Endothelial cell of hepatic sinusoid (primary cell): ENCODE data around the gene TMEM272.

ENCODE experiments used
- in situ Hi-C: cut with HindIII; loops from 2 replicates; pipeline ENCODE4 v1.10.0; 2017; ENCODE audit warnings: low sequenced_read_pairs

Gene TMEM272

GRCh38 chr13:51784097-51784496 lies 60.9 kb downstream of the TMEM272 start:
- in situ Hi-C loops: loop anchor here (25.0 kb wide), 1 partner anchor 347 kb away; no protein-coding TSS in a partner anchor

GRCh38 chr13:51783428-51784094 lies 61.4 kb downstream of the TMEM272 start:
- in situ Hi-C loops: loop anchor here (25.0 kb wide), 1 partner anchor 346 kb away; no protein-coding TSS in a partner anchor

GRCh38 chr13:51782026-51782710 lies 62.8 kb downstream of the TMEM272 start:
- in situ Hi-C loops: loop anchor here (25.0 kb wide), 1 partner anchor 345 kb away; no protein-coding TSS in a partner anchor

GRCh38 chr13:51781246-51782022 lies 63.5 kb downstream of the TMEM272 start:
- in situ Hi-C loops: loop anchor here (25.0 kb wide), 1 partner anchor 344 kb away; no protein-coding TSS in a partner anchor

- in situ Hi-C loops: loop anchor here (25.0 kb wide), 1 partner anchor 343 kb away; no protein-coding TSS in a partner anchor
Measured at GRCh38 chr13:51780099-51780498, 64.9 kb downstream of the TMEM272 start.

- in situ Hi-C loops: loop anchor here (25.0 kb wide), 1 partner anchor 341 kb away; no protein-coding TSS in a partner anchor
Measured at GRCh38 chr13:51778392-51778791, 66.6 kb downstream of the TMEM272 start.

- in situ Hi-C loops: loop anchor here (25.0 kb wide), 1 partner anchor 341 kb away; no protein-coding TSS in a partner anchor
Measured at GRCh38 chr13:51777921-51778320, 67.1 kb downstream of the TMEM272 start.

- in situ Hi-C loops: loop anchor here (25.0 kb wide), 1 partner anchor 339 kb away; no protein-coding TSS in a partner anchor
Measured at GRCh38 chr13:51776179-51776578, 68.8 kb downstream of the TMEM272 start.

- in situ Hi-C loops: no loop called here
Measured at GRCh38 chr13:51773515-51773914, 71.5 kb downstream of the TMEM272 start.

GRCh38 chr13:51772781-51773180 lies 72.2 kb downstream of the TMEM272 start:
- in situ Hi-C loops: no loop called here

GRCh38 chr13:51772105-51772455 lies 72.9 kb downstream of the TMEM272 start:
- in situ Hi-C loops: no loop called here

- in situ Hi-C loops: no loop called here
Measured at GRCh38 chr13:51771418-51772104, 73.4 kb downstream of the TMEM272 start.

GRCh38 chr13:51770681-51771417 lies 74.1 kb downstream of the TMEM272 start:
- in situ Hi-C loops: no loop called here

GRCh38 chr13:51770160-51770559 lies 74.8 kb downstream of the TMEM272 start:
- in situ Hi-C loops: no loop called here

- in situ Hi-C loops: no loop called here
Measured at GRCh38 chr13:51769455-51770127, 75.4 kb downstream of the TMEM272 start.

GRCh38 chr13:51768976-51769375 lies 76.0 kb downstream of the TMEM272 start:
- in situ Hi-C loops: no loop called here

GRCh38 chr13:51768378-51768921 lies 76.5 kb downstream of the TMEM272 start:
- in situ Hi-C loops: no loop called here

GRCh38 chr13:51767100-51767499 lies 77.9 kb downstream of the TMEM272 start:
- in situ Hi-C loops: no loop called here

GRCh38 chr13:51765142-51765515 lies 79.8 kb downstream of the TMEM272 start:
- in situ Hi-C loops: no loop called here
